A549 (cell line): Measurements from ENCODE around the gene STAU1. TPM values are rescaled to one million over a fixed set of nuclear protein-coding genes. Genes with fewer than 3 reads are reported as not detected.

Source experiments
- ATAC-seq, 2 experiments: fragments of 200-7000 bp in 1 of 2; fragments of >200 bp in 1 of 2; cut with Nextera tagmentation in 1 of 2; cut with Tn5 transposase in 1 of 2; 3 replicates each; pipeline versions ENCODE4 v1.8.0 to v1.9.1; 2018 to 2020; ENCODE audit warnings: mild to moderate bottlenecking in 1 of 2, moderate library complexity in 1 of 2
- CTCF ChIA-PET: fragments of 300-600 bp; sonication (Branson Sonifier 250); formaldehyde crosslinking; extraction: SDS; loops from one replicate; lab custom pipeline; 2021; ENCODE audit warnings: antibody characterized with exemption, inconsistent platforms; lab: Yijun Ruan, JAX
- POLR2A ChIA-PET: fragments of 350-600 bp; formaldehyde crosslinking; extraction: SDS; loops from one replicate; lab custom pipeline; 2021; ENCODE audit warnings: antibody characterized with exemption, inconsistent platforms; lab: Yijun Ruan, JAX
- DNase-seq, 2 experiments: peaks; one replicate each; pipeline versions ENCODE4 v3.0.0 to v3.0.0-alpha.2; 2011 to 2016; ENCODE audit warnings: low read depth in 1 of 2, low spot score in 1 of 2
- FAIRE-seq: peaks from 2 replicates; lab custom pipeline; 2011; peaks lifted over from hg19 to GRCh38; lab: Jason Lieb, UNC
- H3K27ac ChIP-seq, 2 experiments: fragments of >200 bp; sonication (Bioruptor Twin); formaldehyde crosslinking; 3 replicates each; pipeline ENCODE4 v1.5.1; 2016 to 2017
- H3K4me1 ChIP-seq: fragments of >200 bp; sonication (Bioruptor Twin); formaldehyde crosslinking; 3 replicates; pipeline ENCODE4 v1.6.1; 2016
- H3K4me2 ChIP-seq: fragments of >200 bp; sonication (Bioruptor Twin); formaldehyde crosslinking; 3 replicates; pipeline ENCODE4 v1.6.1; 2016
- H3K4me3 ChIP-seq: fragments of >200 bp; sonication (Bioruptor Twin); formaldehyde crosslinking; 3 replicates; pipeline ENCODE4 v1.5.1; 2016
- H3K9me3 ChIP-seq: fragments of >200 bp; sonication (Bioruptor Twin); formaldehyde crosslinking; 3 replicates; pipeline ENCODE4 v1.6.1; 2016
- CBX8 ChIP-seq: fragments of 200-600 bp; sonication (generic); IDR thresholded peaks from 2 replicates; pipeline ENCODE4 v1.6.1; 2016
- CHD4 ChIP-seq: fragments of 200-600 bp; sonication (generic); IDR thresholded peaks from 2 replicates; pipeline ENCODE4 v1.6.1; 2016; ENCODE audit warnings: antibody characterized with exemption, mild to moderate bottlenecking, borderline replicate concordance
- ESRRA ChIP-seq: fragments of 150-350 bp; IDR thresholded peaks from 2 replicates; pipeline ENCODE4 v1.6.1; 2014; ENCODE audit warnings: mild to moderate bottlenecking, low read length, borderline replicate concordance
- FOSL2 ChIP-seq, 2 experiments: fragments of 450-650 bp in 1 of 2; fragments of >200 bp in 1 of 2; sonication (Bioruptor Twin) in 1 of 2; formaldehyde crosslinking; IDR thresholded peaks; 2 replicates each; pipeline versions ENCODE4 v1.5.0 to v1.6.1; 2016 to 2020; ENCODE audit warnings: mild to moderate bottlenecking in 1 of 2, moderate library complexity in 1 of 2
- GATA3 ChIP-seq: IDR thresholded peaks from 2 replicates; pipeline ENCODE4 v1.6.1; 2012; ENCODE audit warnings: borderline replicate concordance
- HES2 ChIP-seq: fragments of >200 bp; sonication (Bioruptor Twin); formaldehyde crosslinking; IDR thresholded peaks from 2 replicates; pipeline ENCODE4 v1.6.1; 2016
- HEYL ChIP-seq: fragments of 250-450 bp; sonication (Bioruptor Pico); IDR thresholded peaks from 2 replicates; pipeline ENCODE4 v1.8.0; 2021; ENCODE audit warnings: mild to moderate bottlenecking, moderate library complexity
- KDM1A ChIP-seq: fragments of 200-600 bp; sonication (generic); IDR thresholded peaks from 2 replicates; pipeline ENCODE4 v1.6.1; 2016; ENCODE audit warnings: low read depth, mild to moderate bottlenecking
- KDM5A ChIP-seq: fragments of 200-600 bp; sonication (generic); IDR thresholded peaks from 2 replicates; pipeline ENCODE4 v1.6.1; 2016; ENCODE audit warnings: antibody characterized with exemption, mild to moderate bottlenecking
- MAFK ChIP-seq: fragments of 450-650 bp; IDR thresholded peaks from 2 replicates; pipeline ENCODE4 v1.6.1; 2014; ENCODE audit not compliant: partially characterized antibody
- MYC ChIP-seq: IDR thresholded peaks from 2 replicates; pipeline ENCODE4 v1.6.1; 2012; ENCODE audit warnings: mild to moderate bottlenecking, inconsistent platforms, low read length, improper control_type of control experiment, borderline replicate concordance
- NFE2L2 ChIP-seq: fragments of 150-350 bp; conservative IDR thresholded peaks from 2 replicates; pipeline ENCODE4 v1.6.1; 2014; ENCODE audit warnings: low read length
- NPAS2 ChIP-seq: fragments of 250-450 bp; sonication (Bioruptor Pico); IDR thresholded peaks from 2 replicates; pipeline ENCODE4 v1.8.0; 2022; ENCODE audit warnings: mild to moderate bottlenecking, moderate library complexity, borderline replicate concordance
- NR3C1 ChIP-seq: fragments of >200 bp; sonication (Bioruptor Twin); formaldehyde crosslinking; IDR thresholded peaks from 3 replicates; pipeline ENCODE4 v1.6.1; 2017
- PBX3 ChIP-seq: IDR thresholded peaks from 2 replicates; pipeline ENCODE4 v1.6.1; 2012
- RARB ChIP-seq: fragments of 250-450 bp; sonication (Bioruptor Pico); IDR thresholded peaks from 2 replicates; pipeline ENCODE4 v1.8.0; 2021; ENCODE audit warnings: mild to moderate bottlenecking, moderate library complexity
- RCOR1 ChIP-seq: fragments of 150-350 bp; IDR thresholded peaks from 2 replicates; pipeline ENCODE4 v1.6.1; 2014; ENCODE audit warnings: antibody characterized with exemption, low read length, low read depth
- RFX5 ChIP-seq: fragments of 450-650 bp; IDR thresholded peaks from 2 replicates; pipeline ENCODE4 v1.7.1; 2014; ENCODE audit warnings: antibody characterized with exemption, mild to moderate bottlenecking, moderate library complexity
- ZSCAN20 ChIP-seq: fragments of 250-450 bp; sonication (Bioruptor Pico); IDR thresholded peaks from 2 replicates; pipeline ENCODE4 v1.8.0; 2022; ENCODE audit warnings: mild to moderate bottlenecking, moderate library complexity
- WGBS: methylation state at CpG from one replicate; pipeline ENCODE4 v1.1.6; 2017; ENCODE audit errors: missing lambda C conversion rate; 5-methylcytosine and 5-hydroxymethylcytosine counted together
- polyA plus RNA-seq, 4 experiments: library from polyadenylated mRNA; depleted of rRNA in 3 of 4; stranded (reverse); fragments of >200 nt; fragmentation: RNase III in 1 of 4; extraction: RNeasy Plus Mini Kit Qiagen cat#74134 plus additional on column Dnase treatment in 1 of 4; gene quantifications; 2 replicates in 3 of 4; 3 replicates in 1 of 4; pipeline ENCODE4 v1.2.3, GENCODE V29; 2011 to 2017
- TF ChIP-seq, protein P1 (sequence below): fragments of 150-350 bp; IDR thresholded peaks from 2 replicates; pipeline ENCODE4 v1.6.1; 2014; ENCODE audit warnings: low read depth, mild to moderate bottlenecking, low read length
- TF ChIP-seq, protein P2 (sequence below): fragments of >200 bp; sonication (Bioruptor Twin); formaldehyde crosslinking; IDR thresholded peaks from 3 replicates; pipeline ENCODE4 v1.5.1; 2016
- TF ChIP-seq, protein P3 (sequence below): fragments of 250-450 bp; sonication (Bioruptor Pico); IDR thresholded peaks from 2 replicates; pipeline ENCODE4 v1.5.0; 2020; ENCODE audit warnings: low read depth, mild to moderate bottlenecking, moderate library complexity

Gene STAU1
- polyA plus RNA-seq, 2 of the 4 experiments (the other 2 are of a cell fraction) = 64.0 to 74.7 TPM

- Histone ChIP-seq H3K9me3 (no peaks in the 10 kb centered on the region), H3K27ac (no peak overlapping the region), H3K4me3 (no peak overlapping the region), H3K4me1 (no peaks in the 10 kb centered on the region), H3K4me2 (no peak overlapping the region)
- WGBS = 92% methylated on average over 2 of the region's 2 CpGs
- TF ChIP-seq KDM1A (no peak), CHD4 (no peak)
- ChIA-PET POLR2A (no interaction called here), CTCF (no interaction called here)
- ATAC-seq = no peak
- no peak for DNase-seq
- FAIRE-seq = no peak
These were observed 47.3 kb downstream of the STAU1 start for GRCh38 chr20:49140834-49141233.

DNA sequence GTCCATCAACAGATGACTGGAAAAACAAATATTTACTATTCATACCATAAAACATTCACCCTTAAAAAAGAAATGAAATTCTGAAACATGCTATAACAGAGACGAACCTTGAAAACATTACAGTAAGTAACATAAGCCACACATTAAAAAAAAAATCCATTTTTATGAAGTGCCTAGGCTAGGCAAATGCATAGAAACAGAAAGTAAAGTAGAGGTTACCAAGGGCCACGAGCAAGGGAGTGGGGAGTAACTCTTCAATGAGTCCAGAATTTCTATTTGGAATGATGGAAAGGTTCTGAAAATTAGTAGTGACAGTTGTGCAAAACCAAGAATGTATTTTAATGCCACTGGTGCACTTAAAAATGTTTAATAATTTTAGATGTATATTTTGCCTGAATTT lies 47.7 kb downstream of the STAU1 start:
- H3K4me1 ChIP-seq = no peaks in the 10 kb centered on the region
- TF ChIP-seq MYC = no peak
- no peak for TF ChIP-seq GATA3
- no peak for TF ChIP-seq KDM5A
- TF ChIP-seq RARB (CRISPR knock-in tag) = no peak
- TF ChIP-seq CBX8 = no peak
- no peak for TF ChIP-seq HES2
- TF ChIP-seq PBX3 = no peak
- TF ChIP-seq, protein P1, sequence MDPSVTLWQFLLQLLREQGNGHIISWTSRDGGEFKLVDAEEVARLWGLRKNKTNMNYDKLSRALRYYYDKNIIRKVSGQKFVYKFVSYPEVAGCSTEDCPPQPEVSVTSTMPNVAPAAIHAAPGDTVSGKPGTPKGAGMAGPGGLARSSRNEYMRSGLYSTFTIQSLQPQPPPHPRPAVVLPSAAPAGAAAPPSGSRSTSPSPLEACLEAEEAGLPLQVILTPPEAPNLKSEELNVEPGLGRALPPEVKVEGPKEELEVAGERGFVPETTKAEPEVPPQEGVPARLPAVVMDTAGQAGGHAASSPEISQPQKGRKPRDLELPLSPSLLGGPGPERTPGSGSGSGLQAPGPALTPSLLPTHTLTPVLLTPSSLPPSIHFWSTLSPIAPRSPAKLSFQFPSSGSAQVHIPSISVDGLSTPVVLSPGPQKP = no peak
- no peak for TF ChIP-seq RCOR1
- no peak for TF ChIP-seq HEYL (CRISPR knock-in tag)
- TF ChIP-seq ESRRA = no peak
- no peak for TF ChIP-seq NFE2L2
- TF ChIP-seq ZSCAN20 (CRISPR knock-in tag) = no peak
- TF ChIP-seq RFX5 = no peak
- H3K9me3 ChIP-seq = no peaks in the 10 kb centered on the region
- CTCF ChIA-PET = interaction anchor here (8.5 kb wide), 1 partner anchor 76 kb away, joined by 140 read pairs; no protein-coding TSS in a partner anchor
- DNase-seq (no peak), ATAC-seq (no peak), FAIRE-seq (no peak)
- H3K4me2 ChIP-seq = no peak overlapping the region
- no peak overlapping the region for H3K4me3 ChIP-seq
- no peak overlapping the region for H3K27ac ChIP-seq
- POLR2A ChIA-PET = no interaction called here
- WGBS = 90% methylated on average over 2 of the region's 2 CpGs

GRCh38 chr20:49138431-49138830 lies 49.7 kb downstream of the STAU1 start:
- no peak overlapping the region for H3K27ac ChIP-seq
- H3K4me2 ChIP-seq = no peak overlapping the region
- DNase-seq (no peak), ATAC-seq (no peak), FAIRE-seq (no peak)
- ChIA-PET CTCF (interaction anchor here (8.5 kb wide), 1 partner anchor 78 kb away, joined by 140 read pairs; no protein-coding TSS in a partner anchor), POLR2A (no interaction called here)
- no peak overlapping the region for H3K4me3 ChIP-seq
- H3K4me1 ChIP-seq = no peaks in the 10 kb centered on the region
- H3K9me3 ChIP-seq = no peaks in the 10 kb centered on the region
- TF ChIP-seq, protein P2, sequence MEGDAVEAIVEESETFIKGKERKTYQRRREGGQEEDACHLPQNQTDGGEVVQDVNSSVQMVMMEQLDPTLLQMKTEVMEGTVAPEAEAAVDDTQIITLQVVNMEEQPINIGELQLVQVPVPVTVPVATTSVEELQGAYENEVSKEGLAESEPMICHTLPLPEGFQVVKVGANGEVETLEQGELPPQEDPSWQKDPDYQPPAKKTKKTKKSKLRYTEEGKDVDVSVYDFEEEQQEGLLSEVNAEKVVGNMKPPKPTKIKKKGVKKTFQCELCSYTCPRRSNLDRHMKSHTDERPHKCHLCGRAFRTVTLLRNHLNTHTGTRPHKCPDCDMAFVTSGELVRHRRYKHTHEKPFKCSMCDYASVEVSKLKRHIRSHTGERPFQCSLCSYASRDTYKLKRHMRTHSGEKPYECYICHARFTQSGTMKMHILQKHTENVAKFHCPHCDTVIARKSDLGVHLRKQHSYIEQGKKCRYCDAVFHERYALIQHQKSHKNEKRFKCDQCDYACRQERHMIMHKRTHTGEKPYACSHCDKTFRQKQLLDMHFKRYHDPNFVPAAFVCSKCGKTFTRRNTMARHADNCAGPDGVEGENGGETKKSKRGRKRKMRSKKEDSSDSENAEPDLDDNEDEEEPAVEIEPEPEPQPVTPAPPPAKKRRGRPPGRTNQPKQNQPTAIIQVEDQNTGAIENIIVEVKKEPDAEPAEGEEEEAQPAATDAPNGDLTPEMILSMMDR = no peak
- TF ChIP-seq GATA3 (no peak), NR3C1 (no peak), MAFK (no peak), FOSL2 (IDR thresholded peaks at IDR 0.05) (no peak), FOSL2 (CRISPR knock-in tag; IDR thresholded peaks at IDR 0.05) (no peak), MYC (no peak), CBX8 (no peak), NPAS2 (CRISPR knock-in tag) (no peak)
- TF ChIP-seq, protein P3, sequence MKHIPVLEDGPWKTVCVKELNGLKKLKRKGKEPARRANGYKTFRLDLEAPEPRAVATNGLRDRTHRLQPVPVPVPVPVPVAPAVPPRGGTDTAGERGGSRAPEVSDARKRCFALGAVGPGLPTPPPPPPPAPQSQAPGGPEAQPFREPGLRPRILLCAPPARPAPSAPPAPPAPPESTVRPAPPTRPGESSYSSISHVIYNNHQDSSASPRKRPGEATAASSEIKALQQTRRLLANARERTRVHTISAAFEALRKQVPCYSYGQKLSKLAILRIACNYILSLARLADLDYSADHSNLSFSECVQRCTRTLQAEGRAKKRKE (CRISPR knock-in tag) = no peak
